HG02642 (cell line): ENCODE data around the gene ZNF219.

Source experiments
- ATAC-seq: cut with Tn5 transposase; IDR thresholded peaks from one replicate; pipeline ENCODE4 v1.9.1; 2021; ENCODE audit warnings: mild to moderate bottlenecking; ENCODE audit not compliant: unreplicated experiment, poor library complexity

ZNF219 gene

GRCh38 chr14:21102521-21103410 lies 4.3 kb upstream of the ZNF219 start:
- no peak for ATAC-seq

GRCh38 chr14:21101802-21102413 lies 3.5 kb upstream of the ZNF219 start:
- ATAC-seq, result no peak

DNA sequence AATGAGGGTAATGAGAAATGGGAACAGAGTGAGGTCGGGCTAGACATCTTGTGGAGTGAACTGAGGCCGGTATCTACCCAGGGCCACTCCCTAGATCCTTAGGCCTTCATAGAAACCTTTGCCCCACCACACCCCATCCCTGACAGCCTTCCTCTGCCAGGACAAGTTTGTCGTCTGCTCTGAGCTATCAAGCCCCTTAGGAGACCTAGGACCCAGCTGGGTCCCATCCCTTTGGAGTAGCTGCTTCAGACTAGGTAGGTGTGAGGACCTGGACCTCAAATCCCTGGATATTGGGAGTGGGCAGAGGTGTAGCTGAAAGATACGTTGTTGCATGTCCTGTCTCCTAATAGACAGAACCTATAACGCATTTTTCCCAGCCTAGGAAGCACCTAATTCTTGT lies 2.5 kb upstream of the ZNF219 start, which contains the start of gene TMEM253:
Gene TMEM253 (plus strand): TSS at position 136 of the 400 bp plus-strand sequence. CDS start 278 bp downstream, outside the sequence.
- ATAC-seq, result no peak

DNA sequence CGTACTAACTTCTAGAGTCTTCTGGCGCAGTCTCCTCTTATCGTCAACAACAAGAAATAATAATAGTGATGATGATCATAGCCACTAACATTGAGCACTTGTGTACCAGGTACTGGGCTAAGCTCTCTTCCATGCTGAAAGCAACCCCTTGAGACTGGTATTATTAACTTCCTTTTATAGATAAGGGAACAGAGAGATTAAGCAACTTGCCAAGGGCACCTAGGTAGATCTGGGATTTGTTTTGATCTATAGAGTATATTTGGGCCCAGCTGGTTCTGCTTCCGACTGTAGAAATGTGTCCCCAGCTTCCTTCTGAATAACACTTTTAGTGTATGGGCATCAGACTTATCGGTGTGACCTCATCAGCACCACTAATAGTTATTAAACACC lies 1.1 kb upstream of the ZNF219 start:
- ATAC-seq, result no peak

- ATAC-seq, result no peak
Observed at GRCh38 chr14:21098892-21099595, 589 bp upstream of the ZNF219 start.

DNA sequence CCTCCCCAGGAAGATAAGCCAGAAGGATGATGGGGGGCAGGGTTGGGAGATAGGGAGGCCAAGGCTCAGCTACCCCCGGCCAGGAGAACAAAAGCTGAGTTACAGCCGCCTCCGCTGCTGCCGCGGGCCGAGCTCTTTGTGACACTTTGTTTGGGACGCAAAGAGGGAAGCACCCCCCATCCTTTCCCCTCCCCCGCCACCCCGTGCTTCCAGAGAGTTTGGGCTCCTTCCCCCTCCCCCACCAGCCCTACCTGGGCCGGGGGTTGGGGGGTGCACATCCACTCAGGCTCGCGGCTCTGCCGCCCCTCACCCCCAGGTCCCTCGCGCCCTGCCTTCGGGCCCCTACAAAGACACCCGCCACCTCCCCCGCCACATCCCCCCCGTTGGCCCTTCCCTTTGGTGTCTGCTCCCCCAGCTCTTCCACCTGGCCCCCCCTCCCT lies 799 bp downstream of the ZNF219 start:
- ATAC-seq, result no peak

- no peak for ATAC-seq
Observed at GRCh38 chr14:21096978-21097635, 1.3 kb downstream of the ZNF219 start.

DNA sequence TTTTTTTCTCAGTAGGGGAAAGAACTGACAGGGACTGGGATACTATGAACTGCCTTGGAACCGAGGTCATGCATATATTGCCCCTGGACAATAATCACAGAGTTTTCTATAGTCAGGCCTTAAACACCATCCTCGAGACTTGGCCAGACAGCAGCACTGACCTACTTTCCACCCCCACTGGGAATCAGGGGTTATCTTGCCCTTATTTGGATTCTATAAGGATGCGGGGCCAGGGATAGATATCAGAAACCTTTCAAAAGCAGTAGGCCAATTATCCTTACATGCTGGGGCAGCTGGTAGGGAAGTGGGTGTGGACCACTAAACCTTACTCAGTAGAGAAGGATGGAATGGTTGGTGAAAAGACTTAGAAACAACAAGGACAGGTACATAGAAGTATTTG lies 2.0 kb downstream of the ZNF219 start:
- no peak for ATAC-seq

DNA sequence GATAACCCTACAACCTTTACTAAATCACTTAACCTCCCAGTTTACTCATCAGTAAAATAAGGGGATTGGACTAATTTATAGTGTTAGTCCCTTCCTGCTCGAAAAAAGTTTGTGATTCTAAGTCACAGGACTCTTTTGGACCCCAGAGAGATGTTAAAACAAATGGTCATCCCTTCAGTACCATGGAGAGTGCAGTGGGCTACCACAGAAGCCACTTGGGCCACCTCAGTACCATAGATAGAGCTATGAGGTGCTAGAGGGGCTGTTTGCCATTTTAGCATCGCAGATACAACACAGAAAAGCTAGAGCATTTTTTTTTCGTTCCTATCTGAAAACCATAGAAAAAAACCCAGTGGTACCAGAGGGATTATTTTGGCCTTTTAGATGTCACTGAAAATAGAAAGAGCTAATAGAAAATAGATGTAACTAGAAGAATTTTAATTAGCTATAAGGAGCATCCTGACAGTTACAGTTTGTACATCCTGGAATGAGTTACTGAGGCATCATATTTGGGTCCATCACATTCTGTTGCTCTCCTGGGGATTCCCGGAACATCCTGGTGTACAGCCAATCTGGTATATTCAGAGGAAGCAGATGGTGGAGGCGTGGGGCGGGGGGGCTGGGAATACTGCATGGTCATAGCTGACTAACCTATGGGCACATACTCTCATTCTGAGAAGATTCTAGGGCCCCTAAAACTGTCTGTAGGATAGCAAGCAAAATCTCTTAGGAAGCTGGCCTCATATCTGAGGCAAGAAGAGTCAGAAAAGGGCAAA lies 2.8 kb downstream of the ZNF219 start:
- ATAC-seq, result no peak

- no peak for ATAC-seq
Observed at GRCh38 chr14:21093769-21094681, 4.4 kb downstream of the ZNF219 start.

DNA sequence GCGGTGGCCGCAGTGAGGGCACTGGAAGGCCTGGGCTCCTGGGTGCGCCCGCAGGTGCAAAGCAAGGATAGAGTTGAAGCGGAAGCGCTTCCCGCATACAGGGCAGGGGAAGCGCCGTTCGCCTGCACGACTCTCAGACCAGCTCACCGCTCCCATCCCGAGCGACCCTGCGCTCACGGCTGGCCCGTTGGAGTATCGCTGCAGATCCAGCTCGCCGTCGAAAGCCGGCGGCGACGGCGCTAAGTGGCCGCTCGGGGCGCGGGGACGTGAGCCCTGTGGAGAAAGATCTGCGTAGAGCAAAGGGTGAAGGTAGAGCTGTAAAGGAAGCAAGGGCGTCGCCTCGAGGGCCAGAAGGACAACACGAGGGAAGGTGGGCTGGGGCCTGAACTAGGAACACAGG lies 5.4 kb downstream of the ZNF219 start:
- no peak for ATAC-seq

DNA sequence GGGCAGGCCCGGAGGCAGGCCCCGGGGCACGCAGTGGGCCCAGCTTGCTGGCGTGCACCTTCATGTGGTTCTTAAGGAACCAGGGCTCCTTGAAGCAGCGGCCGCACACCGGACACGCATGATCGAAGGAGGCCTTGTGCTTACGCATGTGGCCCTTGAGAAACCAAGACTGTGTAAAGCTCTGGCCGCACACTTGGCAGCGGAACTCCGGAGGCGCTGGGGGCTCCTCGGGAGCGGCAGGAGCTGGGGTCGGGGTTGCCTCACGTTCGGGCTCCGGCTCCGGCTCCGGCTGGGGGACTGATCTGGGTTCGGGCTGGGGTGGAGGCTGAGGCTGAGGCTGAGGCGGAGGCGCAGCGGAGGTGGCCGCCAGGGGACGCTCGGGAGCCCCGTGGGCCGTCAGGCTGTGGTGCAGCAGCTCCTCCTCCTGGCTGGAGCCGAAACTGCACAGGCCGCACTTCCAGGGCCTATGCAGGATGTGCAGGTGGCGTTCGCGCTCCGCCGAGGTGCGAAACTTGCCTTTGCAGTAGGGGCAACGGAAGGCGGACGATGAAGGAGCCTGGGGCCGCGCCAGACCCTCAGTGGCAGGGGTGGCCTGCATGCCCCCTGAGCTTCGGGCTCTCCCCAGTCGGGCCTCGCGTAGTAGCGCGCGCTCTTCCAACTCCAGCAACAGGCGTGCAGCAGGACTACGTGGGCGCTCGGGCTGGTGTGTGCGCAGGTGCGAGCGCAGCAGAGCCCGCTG lies 6.0 kb downstream of the ZNF219 start:
- ATAC-seq, result peak; percentile 92

DNA sequence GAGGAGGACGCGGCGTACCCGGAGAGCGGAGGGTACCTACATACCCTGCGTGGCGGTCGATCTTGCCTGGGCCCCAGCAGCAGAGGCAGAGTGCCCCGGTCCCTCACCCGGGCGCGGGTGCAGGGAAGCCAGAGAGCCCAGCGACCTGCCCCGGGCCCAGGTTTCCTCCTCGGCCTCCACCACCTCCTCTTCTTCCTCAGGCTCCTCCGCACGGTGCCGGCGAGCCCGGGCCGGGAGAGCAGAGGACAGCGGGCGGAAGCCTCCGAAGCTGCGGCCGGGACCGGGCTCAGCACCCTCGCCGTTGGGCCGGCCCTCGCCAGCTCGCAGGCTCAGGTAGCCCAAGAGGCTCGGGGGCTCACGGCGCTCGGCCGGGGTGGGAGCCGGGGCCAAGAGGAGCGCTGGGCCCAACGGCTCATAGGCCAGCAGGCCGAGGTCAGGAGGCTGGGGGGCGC lies 6.6 kb downstream of the ZNF219 start:
- no peak for ATAC-seq

DNA sequence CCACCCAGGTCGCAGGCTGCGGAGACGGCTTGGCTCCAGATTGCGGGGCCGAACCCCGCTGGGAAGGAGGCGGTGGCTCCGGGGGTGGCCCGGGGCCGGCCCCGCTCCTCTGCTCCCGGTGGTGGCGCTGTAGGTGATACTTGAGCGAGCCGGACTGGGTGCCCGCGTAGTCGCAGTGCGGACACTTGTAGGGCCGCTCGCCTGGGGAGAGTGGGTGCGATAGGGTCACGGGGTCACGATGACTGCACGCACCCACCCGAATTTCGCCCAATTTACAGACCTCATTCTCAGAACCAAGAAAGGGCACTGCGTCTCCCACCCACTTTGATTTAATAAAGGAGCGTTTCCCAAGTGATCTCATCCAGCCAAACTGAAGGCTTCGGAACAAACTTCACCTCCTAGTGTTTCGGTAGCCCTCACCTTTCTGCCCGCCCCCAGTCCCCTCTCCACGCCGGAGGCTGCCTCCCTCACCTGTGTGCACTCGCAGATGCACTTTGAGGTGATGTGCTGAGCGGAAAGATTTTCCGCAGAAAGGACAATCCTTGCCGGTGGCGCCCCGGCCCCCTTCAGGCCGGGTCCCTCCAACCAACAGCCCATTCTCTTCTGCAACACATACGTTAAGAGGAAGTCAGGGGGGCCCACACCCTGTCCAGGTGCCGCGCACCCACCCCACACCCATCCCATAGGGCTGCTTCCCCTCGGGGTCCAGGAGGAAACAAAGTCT lies 7.4 kb downstream of the ZNF219 start:
- ATAC-seq, result no peak

DNA sequence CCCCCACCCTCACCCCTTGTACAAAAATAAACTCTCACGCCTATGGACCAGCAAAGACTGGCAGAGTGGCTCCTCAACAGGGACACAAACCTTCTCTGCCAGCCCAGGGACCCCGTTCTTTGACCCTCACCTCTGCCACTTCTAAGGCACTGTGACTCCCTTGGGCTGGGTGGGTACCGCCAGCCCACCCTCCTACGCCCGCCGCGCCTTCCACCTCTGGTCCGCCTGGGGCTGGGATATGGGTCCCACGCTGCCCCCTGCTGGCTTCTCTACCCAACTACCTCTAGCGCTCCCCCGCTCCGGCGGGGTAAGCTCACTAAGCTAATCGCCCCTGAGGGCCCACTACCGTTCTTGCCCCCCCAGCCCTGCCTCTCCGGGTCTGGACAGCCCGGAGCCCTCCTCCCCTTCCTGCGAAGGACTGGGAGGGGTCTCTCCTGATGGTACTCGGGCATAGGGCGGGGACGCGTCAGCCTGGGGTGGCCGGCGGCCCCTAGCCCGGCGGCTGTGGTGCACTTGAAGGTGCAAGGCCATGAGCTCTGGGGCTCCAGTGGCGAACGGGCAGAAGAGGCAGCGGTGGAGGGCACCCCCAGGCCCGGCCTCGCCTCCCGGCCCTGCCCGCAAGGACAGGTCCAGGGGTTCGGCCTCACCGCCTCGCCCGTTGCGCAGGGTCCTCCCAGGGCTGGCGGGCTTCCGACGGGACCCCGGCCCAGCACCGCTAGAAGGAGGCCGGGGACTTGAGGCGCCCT lies 8.1 kb downstream of the ZNF219 start:
- ATAC-seq, result no peak

DNA sequence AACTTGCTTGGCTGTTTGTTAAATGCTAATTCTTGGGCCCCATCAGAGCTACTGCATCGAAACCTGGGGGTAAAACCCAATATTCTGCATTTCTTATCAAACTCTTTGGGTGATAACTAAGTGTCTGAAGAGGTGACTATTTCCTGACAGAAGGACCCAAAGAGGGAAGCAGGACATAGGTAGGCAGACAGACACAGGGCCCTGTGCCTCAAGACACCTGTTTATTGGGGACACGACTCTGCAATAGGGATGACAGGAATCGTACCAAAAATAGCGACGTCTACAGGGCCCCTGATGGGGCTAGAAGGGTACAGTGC lies 8.6 kb downstream of the ZNF219 start:
- no peak for ATAC-seq

DNA sequence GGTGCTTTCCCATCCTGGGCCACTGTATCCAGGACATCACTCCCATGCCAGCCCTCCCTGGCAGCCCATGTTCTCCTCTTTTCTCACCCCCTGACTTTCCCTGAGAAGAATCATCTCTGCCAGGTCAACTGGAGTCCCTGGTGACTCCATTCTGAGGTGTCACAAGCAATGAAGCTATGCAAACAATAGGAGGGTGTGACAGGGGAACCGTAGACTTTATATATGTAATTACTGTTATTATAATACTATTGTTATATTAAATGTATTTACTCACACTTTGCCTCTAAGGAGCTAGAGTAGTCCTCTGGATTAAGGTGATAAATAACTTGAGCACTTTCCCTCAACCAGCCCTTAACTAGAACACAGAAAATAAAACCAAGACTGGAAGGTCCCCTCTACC lies 9.2 kb downstream of the ZNF219 start:
- no peak for ATAC-seq
